Neural crest cell (in vitro differentiated cells): ENCODE data around the gene CCNJ. TPM values are rescaled to one million over a fixed set of nuclear protein-coding genes. Genes with fewer than 3 reads are reported as not detected.
A peak's percentile ranks its signal among the peaks of the same experiment; 100 is the strongest.

Experiments used
- DNase-seq: peaks from one replicate; pipeline ENCODE4 v3.0.0; 2021; ENCODE audit warnings: low read depth, mixed read lengths, low spot score
- H3K27ac Mint-ChIP-seq: one replicate; pipeline ENCODE4 v1.8.0; 2021; ENCODE audit warnings: mild to moderate bottlenecking, mixed read lengths; ENCODE audit not compliant: unreplicated experiment
- H3K27me3 Mint-ChIP-seq: 2 replicates; pipeline ENCODE4 v1.8.0; 2021; ENCODE audit warnings: low read depth, mild to moderate bottlenecking, mixed read lengths
- H3K36me3 Mint-ChIP-seq: 2 replicates; pipeline ENCODE4 v1.8.0; 2021; ENCODE audit warnings: low read depth, mild to moderate bottlenecking, mixed read lengths
- H3K4me1 Mint-ChIP-seq: 2 replicates; pipeline ENCODE4 v1.8.0; 2021; ENCODE audit warnings: mixed read lengths
- H3K4me3 Mint-ChIP-seq: one replicate; pipeline ENCODE4 v1.8.0; 2021; ENCODE audit warnings: mild to moderate bottlenecking, mixed read lengths
- H3K9me3 Mint-ChIP-seq: 2 replicates; pipeline ENCODE4 v1.8.0; 2021; ENCODE audit warnings: mixed read lengths
- CTCF ChIP-seq: fragments of 200-600 bp; sonication (generic); conservative IDR thresholded peaks from 2 replicates; pipeline ENCODE4 v1.5.0; 2021; ENCODE audit warnings: antibody characterized with exemption, mild to moderate bottlenecking
- total RNA-seq: library from RNA; stranded (reverse); gene quantifications from 2 replicates; pipeline ENCODE4 v1.2.1, GENCODE V29; 2021

The CCNJ gene
- total RNA-seq, 1 donor from 2014 or later: 61.3 TPM

GRCh38 chr10:96034625-96035024 is 8.8 kb upstream of the CCNJ start:
- Mint-ChIP-seq H3K27ac (no peak overlapping the region), H3K36me3 (no peaks in the 10 kb centered on the region), H3K27me3 (peaks cover 27% of the 10 kb centered on the region), H3K4me3 (no peak overlapping the region), H3K9me3 (no peaks in the 10 kb centered on the region), H3K4me1 (no peaks in the 10 kb centered on the region)
- no peak for DNase-seq
- no peak for TF ChIP-seq CTCF

GRCh38 chr10:96038476-96039387 is 4.7 kb upstream of the CCNJ start:
- Mint-ChIP-seq H3K4me1 (peaks cover 5% of the 10 kb centered on the region), H3K4me3 (no peak overlapping the region), H3K27me3 (peaks cover 17% of the 10 kb centered on the region), H3K27ac (no peak overlapping the region), H3K36me3 (no peaks in the 10 kb centered on the region), H3K9me3 (no peaks in the 10 kb centered on the region)
- no peak for TF ChIP-seq CTCF
- DNase-seq: no peak

- H3K27me3 Mint-ChIP-seq: peaks cover 11% of the 10 kb centered on the region
- no peaks in the 10 kb centered on the region for H3K9me3 Mint-ChIP-seq
- H3K36me3 Mint-ChIP-seq: peaks cover under 1% of the 10 kb centered on the region
- peak overlapping the region; percentile 3 for H3K4me3 Mint-ChIP-seq
- peaks cover 16% of the 10 kb centered on the region for H3K4me1 Mint-ChIP-seq
- no peak overlapping the region for H3K27ac Mint-ChIP-seq
- no peak for DNase-seq
- TF ChIP-seq CTCF: no peak
Observed at GRCh38 chr10:96041146-96041545, 2.2 kb upstream of the CCNJ start.

- TF ChIP-seq CTCF: no peak
- Mint-ChIP-seq H3K27me3 (no peaks in the 10 kb centered on the region), H3K4me1 (peaks cover 38% of the 10 kb centered on the region), H3K9me3 (no peaks in the 10 kb centered on the region), H3K27ac (peak overlapping the region; percentile 98), H3K36me3 (peaks cover 18% of the 10 kb centered on the region), H3K4me3 (peak overlapping the region; percentile 96)
- DNase-seq: peak; percentile 49
Observed at GRCh38 chr10:96043893-96044715, 721 bp downstream of the CCNJ start.

GRCh38 chr10:96044736-96045135 is 1.4 kb downstream of the CCNJ start:
- DNase-seq: no peak
- Mint-ChIP-seq H3K27me3 (no peaks in the 10 kb centered on the region), H3K9me3 (no peaks in the 10 kb centered on the region), H3K27ac (peak overlapping the region; percentile 98), H3K4me1 (peaks cover 42% of the 10 kb centered on the region), H3K36me3 (peaks cover 18% of the 10 kb centered on the region), H3K4me3 (peak overlapping the region; percentile 96)
- TF ChIP-seq CTCF: no peak
